ENCODE results near the gene CCM2L.

CCM2L gene

DNA sequence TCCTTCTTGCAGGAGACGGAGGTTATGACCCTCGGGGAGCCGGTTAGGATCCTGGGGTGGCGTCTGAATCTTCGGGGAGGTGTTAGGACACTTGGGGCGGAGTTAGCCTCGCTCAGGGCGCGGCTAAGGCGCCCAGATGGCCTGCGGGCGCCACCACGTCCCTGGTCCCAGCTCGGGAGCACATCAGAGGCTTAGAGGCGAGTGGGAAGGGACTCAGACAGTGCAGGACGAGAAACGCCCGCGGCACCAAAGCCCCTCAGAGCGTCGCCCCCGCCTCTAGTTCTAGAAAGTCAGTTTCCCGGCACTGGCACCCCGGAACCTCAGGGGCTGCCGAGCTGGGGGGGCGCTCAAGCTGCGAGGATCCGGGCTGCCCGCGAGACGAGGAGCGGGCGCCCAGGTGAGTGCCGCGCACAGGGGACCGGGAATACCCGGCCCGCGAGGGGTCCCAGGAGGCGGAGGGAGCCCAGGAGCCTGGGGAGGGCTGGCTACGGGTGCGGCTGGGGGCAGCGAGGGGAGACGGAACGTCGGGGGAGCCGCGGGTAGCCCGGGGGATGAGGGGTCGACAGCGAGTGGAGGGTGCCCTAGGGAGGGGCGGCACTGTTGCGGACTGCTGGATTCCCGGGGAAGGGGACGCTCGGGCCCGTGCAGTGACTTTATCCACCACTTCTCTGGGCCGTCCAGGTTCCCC, 42.0 kb downstream of the CCM2L start, which contains the start of gene HCK:
Gene HCK, plus strand, starts transcription at position 153 of the 688 bp plus-strand sequence.
- no peak within 1 kb of the TSS for H3K27ac ChIP-seq

DNA sequence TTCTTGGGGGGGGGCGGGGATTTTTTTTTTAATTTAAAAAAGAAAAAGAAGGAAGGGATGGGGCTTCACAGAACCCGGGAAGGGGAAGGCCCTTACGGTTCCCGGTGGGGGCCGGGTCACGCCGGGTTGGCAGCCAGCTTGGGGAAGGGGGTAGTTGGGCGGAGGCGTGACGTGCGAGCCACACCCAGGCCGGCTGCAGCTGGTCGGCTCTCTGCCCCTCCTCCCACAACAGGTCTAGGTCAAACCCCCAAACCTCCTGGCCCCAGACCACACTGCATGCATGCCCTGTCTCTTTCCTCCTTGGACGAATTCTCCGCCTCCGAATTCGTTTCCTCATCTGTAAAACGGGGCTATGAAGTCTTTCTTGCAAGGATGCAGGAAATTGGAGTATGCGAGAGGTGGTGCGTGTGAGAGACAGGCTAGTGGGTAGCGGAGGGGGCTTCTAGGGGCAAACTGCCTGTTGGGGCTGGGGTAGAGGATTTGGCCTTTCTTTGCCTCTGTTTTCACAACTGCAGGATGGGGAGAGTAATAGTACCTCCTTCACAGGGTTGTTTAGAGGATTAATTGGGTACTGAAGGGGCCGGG, 42.6 kb downstream of the CCM2L start:
- H3K27ac ChIP-seq = no peak overlapping the region
- TF ChIP-seq, protein P1, sequence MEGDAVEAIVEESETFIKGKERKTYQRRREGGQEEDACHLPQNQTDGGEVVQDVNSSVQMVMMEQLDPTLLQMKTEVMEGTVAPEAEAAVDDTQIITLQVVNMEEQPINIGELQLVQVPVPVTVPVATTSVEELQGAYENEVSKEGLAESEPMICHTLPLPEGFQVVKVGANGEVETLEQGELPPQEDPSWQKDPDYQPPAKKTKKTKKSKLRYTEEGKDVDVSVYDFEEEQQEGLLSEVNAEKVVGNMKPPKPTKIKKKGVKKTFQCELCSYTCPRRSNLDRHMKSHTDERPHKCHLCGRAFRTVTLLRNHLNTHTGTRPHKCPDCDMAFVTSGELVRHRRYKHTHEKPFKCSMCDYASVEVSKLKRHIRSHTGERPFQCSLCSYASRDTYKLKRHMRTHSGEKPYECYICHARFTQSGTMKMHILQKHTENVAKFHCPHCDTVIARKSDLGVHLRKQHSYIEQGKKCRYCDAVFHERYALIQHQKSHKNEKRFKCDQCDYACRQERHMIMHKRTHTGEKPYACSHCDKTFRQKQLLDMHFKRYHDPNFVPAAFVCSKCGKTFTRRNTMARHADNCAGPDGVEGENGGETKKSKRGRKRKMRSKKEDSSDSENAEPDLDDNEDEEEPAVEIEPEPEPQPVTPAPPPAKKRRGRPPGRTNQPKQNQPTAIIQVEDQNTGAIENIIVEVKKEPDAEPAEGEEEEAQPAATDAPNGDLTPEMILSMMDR (IDR thresholded peaks at IDR 0.05) = no peak
- TF ChIP-seq ZFX (IDR thresholded peaks at IDR 0.05; ENCODE audit: borderline replicate concordance) = no peak

More for the DNA sequence above, 42.0 kb downstream of the CCM2L start, which contains the start of gene HCK:
- TF ChIP-seq ZFX (IDR thresholded peaks at IDR 0.05; ENCODE audit: borderline replicate concordance) = no peak
- TF ChIP-seq, protein P1 (IDR thresholded peaks at IDR 0.05) = no peak

DNA sequence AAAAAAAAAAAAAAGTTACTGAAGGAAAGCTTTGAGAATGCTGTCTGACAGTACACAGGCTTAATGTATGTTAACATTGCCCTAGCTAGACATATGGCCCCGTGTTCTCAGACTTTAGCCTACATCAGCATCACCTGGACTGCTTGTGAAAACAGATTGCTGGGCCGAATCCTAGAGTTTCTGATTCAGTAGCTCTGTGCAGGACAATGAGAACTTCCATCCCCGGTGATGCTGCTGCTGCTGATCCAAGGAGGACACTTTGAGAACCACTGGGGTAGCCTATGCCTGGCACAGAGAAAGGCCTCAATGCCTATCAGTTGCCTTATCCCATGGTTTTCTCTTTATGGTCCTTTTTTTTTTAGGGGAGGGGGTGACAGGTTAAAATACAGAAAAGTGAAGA, 43.4 kb downstream of the CCM2L start:
- H3K27ac ChIP-seq = no peak overlapping the region
- no peak for TF ChIP-seq ZFX (IDR thresholded peaks at IDR 0.05; ENCODE audit: borderline replicate concordance)
- TF ChIP-seq, protein P1 (IDR thresholded peaks at IDR 0.05) = no peak

DNA sequence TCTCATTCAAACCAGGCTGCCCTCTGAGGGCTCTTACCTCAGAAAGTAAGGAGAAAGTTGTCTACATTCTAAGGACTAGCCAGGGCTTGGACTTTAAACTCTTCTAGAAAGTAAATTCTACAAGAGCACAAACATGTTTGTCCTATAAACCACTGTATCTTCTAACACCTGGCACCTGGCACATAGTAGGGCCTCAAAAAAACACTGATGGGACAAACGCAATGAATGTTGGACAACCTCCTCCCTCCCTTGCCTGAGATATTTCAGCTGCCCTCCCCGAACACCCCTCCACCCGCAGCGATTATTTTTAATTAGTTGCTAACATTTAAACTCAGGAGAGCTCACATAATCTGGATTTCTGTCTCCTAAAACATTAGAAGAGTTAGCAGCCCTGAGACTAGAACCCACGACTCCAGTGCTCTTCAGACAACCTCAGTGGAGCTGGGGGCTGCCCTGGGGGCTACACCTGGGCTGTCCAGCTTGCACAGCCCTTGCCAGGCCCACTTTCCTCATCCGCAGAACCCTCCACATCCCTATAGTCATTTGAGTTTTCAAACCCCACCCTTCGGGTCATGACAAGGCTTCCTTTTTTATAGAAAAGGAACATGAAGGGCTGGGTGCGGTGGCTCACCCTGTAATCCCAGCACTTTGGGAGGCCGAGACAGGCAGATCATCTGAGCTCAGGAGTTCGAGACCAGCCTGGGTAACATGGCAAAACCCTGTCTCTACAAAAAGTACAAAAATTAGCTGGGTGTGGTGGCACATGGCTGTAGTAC, 46.7 kb downstream of the CCM2L start:
- no peak overlapping the region for H3K27ac ChIP-seq
- TF ChIP-seq, protein P1 (IDR thresholded peaks at IDR 0.05) = no peak
- TF ChIP-seq ZFX (IDR thresholded peaks at IDR 0.05; ENCODE audit: borderline replicate concordance) = no peak

DNA sequence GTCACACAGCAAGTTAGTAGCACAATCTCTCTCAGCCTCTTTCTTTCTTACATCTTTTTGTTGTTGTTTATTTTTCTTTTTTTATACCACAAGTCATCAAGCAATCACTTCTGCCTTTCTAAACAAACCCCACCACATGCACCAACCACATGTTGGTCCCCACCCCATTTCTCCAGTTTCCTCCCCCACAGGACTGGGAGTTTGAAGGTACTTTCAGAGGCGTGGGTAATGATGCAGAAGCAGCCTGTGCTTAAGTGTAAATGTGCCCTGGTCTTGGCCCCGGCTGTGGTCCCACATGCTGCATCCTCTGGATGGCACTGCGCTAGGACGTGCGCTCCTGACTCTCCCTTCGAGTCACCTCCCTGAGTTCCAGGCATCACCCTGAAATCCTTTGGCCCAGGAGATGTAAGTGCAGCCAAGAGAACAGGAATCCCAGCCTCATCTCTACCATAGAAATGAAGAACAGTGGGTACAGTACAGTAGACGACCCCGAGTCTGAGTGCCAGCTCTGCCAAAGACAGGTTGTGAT, 47.5 kb downstream of the CCM2L start:
- TF ChIP-seq, protein P1 (IDR thresholded peaks at IDR 0.05) = no peak
- no peak for TF ChIP-seq ZFX (IDR thresholded peaks at IDR 0.05; ENCODE audit: borderline replicate concordance)

DNA sequence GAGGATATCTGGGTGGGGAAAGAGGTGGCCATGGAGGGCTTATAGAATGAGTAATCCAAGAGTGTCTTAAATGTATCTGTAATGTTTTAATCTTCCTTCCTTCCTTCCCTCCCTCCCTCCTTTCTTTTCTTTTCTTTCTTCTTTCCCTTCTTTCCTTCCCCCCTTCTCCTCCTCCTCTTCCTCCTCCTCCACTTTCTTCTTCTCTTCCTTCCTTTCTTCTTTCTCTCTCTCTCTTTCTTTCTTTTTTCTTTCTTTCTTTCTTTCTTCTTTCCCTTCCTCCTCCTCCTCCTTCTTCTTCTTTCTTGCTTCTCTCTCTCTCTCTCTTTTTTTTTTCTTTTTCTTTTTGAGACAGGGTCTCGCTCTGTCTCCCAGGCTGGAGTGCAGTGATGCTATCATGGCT, 49.0 kb downstream of the CCM2L start:
- H3K27ac ChIP-seq = no peak overlapping the region
- TF ChIP-seq ZFX (IDR thresholded peaks at IDR 0.05; ENCODE audit: borderline replicate concordance) = no peak
- TF ChIP-seq, protein P1 (IDR thresholded peaks at IDR 0.05) = no peak

More for the DNA sequence above, 47.5 kb downstream of the CCM2L start:
- no peak overlapping the region for H3K27ac ChIP-seq
